GM19397 (cell line): ENCODE data around the gene NAV3.

ENCODE experiments used
- ATAC-seq: cut with Tn5 transposase; IDR thresholded peaks from one replicate; pipeline ENCODE4 v1.9.1; 2021; ENCODE audit warnings: mild to moderate bottlenecking, moderate library complexity; ENCODE audit not compliant: unreplicated experiment

Gene NAV3

DNA sequence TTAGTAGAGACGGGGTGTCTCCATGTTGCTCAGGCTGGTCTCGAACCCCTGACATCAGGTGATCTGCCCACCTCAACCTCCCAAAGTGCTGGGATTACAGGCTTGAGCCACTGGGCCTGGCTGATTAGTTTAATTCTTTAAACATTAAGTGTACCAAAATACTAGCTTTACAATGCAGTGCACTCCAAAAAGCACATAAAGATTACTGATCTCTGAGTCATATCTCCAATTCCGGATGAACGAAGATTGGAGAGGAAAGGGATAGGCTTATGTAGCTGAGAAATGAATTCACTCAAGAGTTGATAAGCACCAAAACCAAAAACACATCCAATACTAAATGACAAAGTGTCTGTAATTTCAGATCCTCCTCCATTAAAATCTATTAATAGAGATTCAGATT, 15.1 kb downstream of the NAV3 start:
- no peak for ATAC-seq

DNA sequence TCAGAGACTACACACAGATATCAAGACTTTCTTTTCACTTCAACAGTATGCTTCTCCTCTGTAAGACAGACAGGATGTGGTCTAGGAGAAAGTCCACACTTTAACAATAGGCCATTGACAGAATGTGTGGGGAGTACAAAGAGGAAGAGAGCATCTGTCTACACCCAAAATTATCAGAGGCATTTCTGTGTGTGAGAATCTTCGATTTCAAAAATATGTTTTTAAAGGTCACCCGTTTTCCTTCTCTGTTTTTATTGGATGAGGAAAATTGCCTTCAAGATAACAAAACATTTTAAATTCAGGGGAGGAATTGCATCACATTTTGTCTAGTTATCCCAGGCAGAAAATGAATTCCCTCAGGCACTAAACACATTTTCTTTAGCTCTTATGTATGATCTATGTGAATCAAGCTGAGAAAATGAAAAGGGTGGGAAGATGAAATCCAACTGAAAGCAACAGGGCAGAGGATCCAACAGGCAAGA, 16.4 kb downstream of the NAV3 start:
- peak; percentile 98 for ATAC-seq

DNA sequence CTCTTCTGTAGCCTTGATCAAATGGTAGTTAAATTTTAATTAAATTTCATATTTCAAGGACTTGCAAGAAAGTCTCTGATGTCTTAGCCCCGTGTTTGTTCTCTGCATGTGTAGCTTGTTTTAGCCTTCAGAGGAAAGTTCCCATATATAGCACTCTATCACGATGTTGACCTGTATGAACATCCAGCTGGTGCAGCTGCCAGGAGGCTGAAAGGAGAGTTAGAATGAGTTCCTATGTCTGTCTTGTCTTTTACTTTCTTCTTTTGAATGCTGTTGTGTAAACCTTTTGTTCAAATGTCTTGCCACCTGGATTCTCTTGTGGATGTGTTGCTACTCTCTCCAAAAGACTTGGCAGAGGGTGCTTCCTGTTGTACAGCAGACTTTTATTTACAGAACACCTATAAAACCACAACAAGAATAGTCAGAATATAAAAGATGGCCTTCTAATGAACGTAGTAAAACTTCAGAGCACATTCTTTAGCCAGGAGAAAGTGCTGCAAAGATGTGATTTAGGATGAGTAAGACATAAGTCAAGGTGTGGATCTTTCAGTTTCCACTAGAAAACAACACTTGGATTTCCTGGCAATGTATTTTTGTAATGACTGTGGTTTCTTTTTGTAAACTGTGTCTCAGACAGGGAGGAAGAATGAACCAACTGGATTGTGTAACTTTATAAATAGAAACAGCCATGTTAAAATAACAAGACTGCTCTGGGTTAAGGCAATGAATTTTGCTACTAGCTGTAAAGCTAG, 17.2 kb downstream of the NAV3 start:
- peak; percentile 36 for ATAC-seq

DNA sequence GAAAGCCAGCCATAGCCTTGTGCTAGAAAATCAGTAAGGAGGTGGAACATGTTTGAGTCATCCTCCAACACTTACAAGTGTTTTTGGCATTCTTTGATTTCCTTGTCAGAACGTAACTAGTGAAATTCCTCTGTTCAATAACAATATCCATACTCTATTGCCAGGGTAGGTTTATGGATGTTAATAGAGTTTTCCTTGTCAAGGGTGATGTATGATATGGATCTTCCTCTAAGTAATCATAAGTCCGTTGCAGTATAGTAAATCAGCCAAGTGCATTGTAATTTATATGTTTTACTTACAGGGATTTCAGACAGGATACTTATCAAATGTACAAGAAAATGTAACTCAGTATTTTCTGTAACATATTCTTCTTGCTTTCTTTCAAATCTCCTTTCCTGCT, 19.4 kb downstream of the NAV3 start:
- no peak for ATAC-seq

DNA sequence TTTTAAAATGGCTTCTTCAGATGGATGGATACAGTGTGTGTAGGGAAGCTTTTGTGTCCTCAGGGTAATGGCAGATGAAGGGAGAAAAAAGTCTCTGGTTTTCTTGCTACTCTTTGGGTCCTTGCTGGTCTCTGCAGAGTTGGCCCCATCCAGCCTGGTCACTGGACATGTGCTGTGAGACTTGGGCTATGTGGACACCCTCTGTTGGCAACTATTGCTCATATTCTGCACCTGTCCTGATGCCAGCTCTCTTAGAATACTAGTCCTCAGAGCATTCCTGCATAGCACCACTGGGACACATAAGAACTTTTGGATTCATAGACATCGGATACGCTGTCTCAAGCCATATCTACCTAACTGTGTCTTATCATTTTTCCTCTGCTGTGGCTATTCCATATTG, 20.0 kb downstream of the NAV3 start:
- no peak for ATAC-seq

DNA sequence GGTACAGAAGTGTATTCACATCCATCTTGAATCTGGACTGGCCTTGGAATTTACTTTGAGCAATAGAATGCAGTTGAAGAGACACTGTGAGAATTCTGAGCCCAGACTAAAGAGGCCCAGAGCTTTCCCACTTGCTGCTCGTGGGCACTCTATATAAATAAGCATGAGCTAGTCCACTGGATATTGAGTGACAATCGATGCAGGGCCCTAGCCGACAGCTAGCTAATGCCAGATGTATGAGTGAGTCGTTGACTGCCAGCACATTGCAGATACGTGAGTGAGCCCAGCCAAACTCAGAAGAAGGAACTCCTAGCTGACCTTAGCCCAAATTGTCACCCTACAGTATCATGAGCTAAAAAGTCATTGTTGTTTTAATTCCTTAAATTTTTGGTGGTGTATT, 24.9 kb downstream of the NAV3 start:
- no peak for ATAC-seq

DNA sequence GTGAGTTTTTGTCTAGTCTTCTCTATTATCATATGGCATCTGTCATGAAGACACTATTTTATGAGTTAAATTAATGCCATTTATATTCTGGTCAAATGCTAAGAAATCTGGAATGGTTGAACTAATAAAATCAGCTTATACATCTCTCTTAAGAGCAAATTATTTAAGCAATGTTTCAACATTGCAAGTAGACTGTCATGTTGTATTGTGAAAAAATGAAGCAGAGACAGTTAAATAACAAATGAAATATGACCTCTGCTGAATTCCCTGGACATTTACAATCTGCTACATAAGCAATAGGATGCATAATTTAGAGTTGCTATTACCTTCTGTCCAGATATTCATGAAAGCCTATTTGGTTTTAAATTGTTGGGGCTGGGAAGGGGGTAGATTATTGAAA, 30.6 kb downstream of the NAV3 start:
- no peak for ATAC-seq

DNA sequence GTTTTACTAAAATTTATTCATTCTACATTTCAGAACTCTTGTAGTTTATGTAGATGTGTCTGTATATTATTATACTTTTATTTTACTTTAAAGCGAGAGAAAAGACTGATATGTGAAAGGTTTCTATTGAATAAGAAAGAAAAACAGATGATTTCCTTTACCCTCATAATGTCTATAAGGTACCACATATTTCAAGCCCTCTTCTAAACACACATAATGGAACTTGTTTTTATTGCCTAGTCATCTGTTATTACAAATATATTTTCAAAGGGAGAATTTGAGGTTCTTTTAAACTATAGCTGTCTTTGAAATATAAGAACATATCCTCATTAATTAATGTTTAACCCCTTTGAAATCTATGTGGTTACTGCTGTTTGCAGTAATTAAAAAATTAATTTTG, 34.5 kb downstream of the NAV3 start:
- ATAC-seq: no peak

DNA sequence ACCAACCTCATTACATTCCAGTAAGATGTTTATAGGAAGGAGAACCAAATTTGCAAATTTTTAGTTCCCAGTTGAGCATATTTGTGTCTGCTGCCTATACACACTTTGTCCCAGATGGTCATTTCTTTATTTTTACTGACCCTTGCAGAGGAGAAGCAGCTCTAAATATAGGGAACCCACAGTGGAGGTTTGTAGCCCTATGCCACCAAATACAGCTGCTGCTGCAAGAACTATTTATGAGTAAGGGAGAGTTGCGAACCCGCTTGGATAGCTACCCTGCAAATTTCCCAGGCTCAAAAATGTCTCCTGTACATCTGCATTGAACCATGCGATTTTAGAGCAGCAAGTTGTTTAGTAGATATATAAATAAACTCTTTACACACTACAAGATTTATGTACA, 48.2 kb downstream of the NAV3 start:
- ATAC-seq: no peak

DNA sequence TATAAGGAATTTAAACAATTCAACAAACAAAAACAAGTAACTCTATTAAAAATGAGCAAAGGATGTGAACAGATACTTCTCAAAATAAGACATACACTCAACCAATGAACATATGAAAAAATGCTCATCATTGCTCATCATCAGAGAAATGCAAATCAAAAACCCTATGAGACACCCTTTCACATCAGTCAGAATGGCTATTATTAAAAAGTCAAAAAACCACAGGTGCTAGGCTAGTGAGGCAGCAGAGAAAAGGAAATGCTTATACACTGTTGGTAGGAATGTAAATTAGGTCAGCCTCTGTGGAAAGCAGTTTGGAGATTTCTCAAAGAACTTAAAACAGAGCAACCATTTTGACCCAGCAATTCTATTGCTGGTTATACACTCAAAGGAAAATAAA, 52.0 kb downstream of the NAV3 start:
- peak; percentile 76 for ATAC-seq

DNA sequence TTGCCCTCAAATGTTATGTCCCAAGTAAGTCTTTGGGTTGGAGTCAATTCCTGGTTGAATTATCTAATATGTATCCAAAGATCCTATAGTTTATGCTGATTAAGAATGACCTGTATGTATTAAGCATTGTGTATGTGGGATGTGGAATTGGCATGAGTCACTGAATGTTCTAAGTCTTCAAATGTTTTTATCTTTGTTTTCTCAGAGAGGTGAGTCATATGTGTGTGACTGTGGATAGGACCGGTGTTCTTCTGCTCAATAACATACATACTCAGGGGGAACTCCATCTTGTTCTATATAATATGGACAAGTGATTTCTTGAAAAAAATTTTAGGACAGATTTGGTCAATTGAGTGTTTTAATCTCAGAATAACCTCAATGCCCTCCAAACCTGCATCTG, 57.9 kb downstream of the NAV3 start:
- no peak for ATAC-seq

DNA sequence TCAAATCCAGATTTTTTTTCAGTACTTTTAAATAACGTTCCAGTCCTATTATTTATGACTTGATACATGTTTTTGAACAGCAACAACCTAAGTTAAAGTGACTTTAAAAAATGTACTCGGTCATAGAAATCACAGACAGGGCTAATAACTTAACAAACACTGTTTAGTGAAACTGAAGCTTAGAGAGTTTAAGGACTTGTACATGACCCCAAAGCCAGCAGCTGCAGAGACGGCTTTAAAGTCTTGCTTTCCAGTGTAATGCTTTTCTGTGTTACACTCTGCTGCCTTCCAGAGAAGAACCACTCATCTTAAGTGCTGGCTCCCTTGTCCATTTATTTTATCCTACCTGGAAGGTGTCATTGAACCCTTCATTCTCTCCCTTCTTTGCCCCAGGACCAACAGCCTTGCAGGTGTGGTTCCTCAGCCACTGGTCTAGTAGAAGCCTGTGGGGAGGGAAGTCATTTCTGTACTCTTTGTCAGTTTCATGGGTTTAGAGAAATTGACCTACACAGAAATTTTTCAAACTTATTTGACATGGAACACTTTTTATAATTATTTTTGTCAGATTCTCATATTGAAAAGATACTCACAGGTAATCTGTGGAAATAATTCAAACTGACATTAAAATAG, 60.9 kb downstream of the NAV3 start:
- no peak for ATAC-seq

DNA sequence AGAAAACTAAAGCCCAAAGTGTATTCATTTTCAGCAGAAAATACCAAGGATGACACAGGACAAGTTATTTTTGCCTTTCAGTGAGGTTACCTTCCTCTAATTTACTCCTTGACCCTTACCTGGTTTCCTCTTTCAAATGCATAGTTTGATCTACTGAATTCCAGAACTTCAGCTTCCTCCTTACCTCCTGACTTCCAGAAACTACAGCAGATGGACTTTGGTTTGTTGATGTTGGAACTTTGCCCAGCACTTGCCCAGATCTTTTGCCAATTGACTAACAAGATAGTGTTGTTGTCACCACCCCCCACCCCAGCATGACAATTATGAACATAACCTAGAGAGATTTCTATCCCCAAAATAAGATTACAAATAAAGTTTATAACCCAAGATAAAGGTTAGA, 63.2 kb downstream of the NAV3 start:
- ATAC-seq: no peak

DNA sequence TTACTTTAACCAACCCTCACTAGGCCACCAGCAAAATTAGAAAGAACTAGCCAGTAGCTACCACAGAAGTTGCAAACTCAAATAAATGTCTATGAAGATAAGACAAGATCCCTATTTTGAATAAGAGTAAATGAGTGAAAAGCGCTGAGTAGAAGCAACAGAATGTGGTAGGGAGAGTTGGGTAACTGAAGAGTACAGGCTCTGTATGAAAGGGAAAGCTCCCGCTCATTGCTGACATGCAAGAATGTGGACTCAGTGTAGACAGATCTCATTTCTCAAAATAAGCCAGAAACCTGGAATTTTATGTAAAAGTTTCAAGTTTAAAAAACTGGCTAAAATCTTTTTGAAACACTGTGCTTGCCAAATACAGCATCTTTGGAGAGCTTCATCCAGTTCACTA, 63.9 kb downstream of the NAV3 start:
- ATAC-seq: no peak

DNA sequence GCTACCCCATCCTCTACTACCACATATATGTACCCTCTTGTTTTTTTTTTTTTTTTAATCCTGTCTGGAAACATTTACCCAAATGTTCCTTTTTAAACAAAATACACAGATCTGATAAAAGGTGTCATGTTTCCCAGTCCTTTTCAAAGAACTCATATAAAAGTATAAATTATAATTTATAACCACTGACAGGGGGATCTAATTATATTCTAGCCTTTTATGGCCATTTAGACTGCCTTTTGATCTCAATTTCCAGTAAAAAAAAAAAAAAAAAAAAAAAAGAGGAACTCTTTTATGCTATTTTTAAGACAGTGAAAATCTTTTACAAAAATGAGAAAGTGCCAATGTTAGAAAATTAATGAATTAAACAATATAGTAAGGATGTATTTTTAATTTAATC, 65.0 kb downstream of the NAV3 start:
- no peak for ATAC-seq

DNA sequence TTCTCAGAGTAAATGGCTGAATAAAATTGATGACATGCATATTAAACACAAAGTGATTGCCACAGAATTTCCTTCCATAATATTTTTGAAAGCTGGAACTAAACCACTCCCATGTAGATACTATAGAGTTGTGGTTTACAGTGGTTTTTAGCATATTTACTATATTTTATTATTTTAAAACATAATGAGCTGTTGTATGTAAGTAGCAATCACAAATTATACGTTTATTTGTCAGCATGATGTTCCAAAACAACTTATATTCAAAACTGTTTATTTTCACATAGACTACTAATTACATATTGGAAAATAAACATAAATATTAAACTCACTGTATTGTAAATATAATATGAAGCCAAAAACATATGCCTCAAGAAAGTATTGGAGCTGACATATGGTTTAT, 77.2 kb downstream of the NAV3 start:
- ATAC-seq: no peak

DNA sequence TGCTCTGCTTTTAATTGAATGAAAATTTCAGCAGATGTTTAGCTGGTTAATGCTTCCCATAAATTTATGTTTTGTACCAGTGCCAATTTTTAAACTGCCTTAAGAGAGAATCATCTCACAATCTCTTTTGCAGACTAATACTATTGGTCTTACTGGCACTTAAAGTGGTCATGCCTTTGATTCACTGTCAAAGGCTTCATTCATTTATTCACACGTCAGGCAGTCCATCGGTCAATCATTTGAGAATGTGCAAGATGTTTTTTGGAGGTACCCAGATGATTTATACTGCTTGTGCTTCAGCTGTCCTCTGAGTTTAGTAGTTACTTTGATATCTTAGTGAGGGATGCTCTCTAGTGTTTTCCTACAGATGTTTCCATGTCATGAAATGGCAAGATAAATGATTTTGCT, 83.4 kb downstream of the NAV3 start:
- no peak for ATAC-seq

DNA sequence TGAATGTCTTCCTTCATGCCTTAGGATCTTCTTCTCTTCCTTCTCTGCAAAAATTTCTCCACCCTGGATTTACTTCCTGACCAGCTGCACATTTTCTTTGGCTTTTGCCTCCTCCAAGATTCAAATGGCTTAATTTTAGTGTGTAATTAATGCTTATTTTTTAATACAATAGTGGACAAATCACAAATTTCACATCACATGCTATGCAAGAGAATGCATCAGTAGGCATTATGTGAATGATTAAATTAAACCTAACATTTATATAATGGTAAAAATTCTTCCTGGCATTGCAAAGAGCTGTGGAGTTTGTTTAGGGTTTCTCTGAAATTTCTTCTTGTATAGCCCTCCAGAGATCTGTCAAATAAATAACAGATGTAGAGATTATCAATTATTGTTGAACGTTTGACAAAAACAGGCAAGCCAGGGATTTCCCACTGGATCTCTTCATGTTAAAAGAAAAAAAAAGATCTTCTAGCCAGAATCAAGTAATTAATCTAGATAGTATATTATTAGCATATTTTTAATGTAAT, 84.4 kb downstream of the NAV3 start:
- ATAC-seq: no peak

DNA sequence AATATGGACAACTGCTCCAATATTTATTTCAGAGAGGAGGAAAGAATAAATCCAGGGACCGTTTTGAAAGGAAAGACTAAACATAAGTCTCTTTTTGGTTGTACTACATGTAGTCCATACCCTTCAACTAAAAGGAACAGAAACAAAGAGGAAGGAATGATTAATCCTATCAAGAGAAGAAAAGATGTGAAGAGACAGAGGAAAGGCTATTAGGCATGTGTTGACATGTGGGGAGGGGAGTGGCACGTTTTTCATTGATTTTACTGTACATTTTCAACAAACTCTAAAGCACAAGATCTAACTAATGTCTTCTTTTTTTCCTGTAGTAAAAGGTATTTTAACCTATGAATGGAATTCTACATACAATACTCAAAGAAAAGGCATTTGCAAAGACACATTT, 85.6 kb downstream of the NAV3 start:
- no peak for ATAC-seq

DNA sequence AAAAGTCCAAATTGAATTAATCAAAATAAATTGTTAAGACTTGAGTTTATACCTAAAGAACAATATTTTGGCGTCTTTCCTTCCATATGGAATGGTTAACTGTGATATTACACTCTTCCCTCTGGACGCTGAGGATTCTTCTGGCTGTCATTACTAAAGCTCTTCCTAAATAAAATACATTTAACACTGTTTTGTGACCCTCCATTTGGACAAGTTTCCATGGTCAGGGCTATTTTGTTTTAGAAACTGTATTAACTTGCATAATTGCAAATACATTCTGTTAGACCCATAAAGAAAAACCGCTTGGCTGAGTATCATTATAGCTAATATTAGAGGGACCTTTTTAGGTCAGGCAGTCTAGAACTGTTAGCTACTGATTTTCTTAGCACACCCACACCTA, 87.4 kb downstream of the NAV3 start:
- no peak for ATAC-seq

DNA sequence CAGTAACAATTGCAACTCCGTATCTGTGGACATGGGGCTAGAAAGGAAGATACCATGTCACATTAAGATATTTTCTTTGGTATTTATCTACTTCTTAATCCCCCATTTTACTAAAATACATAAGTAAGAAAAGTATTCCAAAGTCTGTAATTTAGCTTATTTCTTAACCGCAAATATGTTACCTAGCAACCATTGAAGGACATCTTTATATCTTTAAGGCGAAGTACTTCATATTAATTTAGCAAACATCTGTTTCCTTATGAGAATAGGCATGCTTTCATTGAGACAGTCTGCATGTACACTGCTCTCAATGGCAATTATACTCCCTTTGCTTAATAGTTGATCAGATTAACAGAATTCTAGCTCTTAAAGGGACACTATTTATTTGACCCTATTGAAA, 88.8 kb downstream of the NAV3 start:
- ATAC-seq: no peak

DNA sequence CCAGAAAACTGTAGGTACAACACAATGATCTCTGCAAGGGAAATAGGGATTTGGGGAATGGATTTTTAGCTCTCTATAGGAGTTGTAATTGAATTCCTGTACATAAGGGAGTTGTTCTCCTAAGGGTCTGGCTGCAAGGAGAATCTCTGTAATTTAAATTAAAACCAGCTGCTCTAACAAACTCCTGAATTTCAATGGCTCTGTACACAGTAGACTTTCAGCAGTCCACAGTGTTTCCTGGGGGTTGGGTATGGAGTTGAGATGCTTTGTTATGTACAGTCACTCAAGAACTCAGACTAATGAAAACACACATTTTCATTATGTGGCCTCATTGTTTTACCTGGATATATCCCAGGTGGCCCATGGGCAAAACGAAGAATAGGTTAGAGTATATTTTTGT, 93.2 kb downstream of the NAV3 start:
- ATAC-seq: no peak

DNA sequence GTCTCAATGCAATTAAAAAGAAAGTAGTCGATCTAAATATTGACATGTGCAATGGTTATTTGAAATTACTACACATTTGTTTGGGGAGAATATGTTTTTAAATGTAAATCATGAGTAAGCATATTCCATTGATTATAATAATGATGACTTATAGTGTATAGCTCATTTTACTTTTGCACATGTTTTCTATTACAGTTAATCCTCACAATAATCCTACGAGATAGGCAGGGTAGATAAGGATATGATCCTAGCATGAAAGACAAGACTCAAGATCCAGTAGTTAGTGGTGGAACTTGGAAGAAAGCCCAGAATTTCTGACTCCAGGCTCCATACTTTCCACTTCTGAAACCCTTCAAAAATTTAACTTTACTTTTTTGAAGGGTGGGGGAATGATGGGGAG, 94.0 kb downstream of the NAV3 start:
- ATAC-seq: no peak
